Astrocyte (in vitro differentiated cells and primary cell): ENCODE results near the gene ECE1. TPM values are rescaled to one million over a fixed set of nuclear protein-coding genes. Genes with fewer than 3 reads are reported as not detected.
A peak's percentile ranks its signal among the peaks of the same experiment; 100 is the strongest.

Source experiments
- DNase-seq: peaks from one replicate; pipeline ENCODE4 v3.0.0-alpha.2; 2010; ENCODE audit warnings: low read depth
- FAIRE-seq: peaks from 2 replicates; lab custom pipeline; 2011; peaks lifted over from hg19 to GRCh38; lab: Jason Lieb, UNC
- H2AFZ ChIP-seq: 2 replicates; pipeline ENCODE4 v1.6.0; 2012; ENCODE audit warnings: low read depth, low read length, inconsistent platforms
- H3K27ac ChIP-seq: 2 replicates; pipeline ENCODE4 v1.5.1; 2011; ENCODE audit warnings: low read depth, low read length, inconsistent platforms
- H3K27me3 ChIP-seq: 2 replicates; pipeline ENCODE4 v1.6.0; 2011; ENCODE audit warnings: low read length, inconsistent platforms; ENCODE audit not compliant: insufficient read depth
- H3K36me3 ChIP-seq: 2 replicates; pipeline ENCODE4 v1.5.1; 2011; ENCODE audit warnings: low read length, inconsistent platforms; ENCODE audit not compliant: insufficient read depth
- H3K4me1 ChIP-seq: 2 replicates; pipeline ENCODE4 v1.5.1; 2011; ENCODE audit warnings: low read length, inconsistent platforms; ENCODE audit not compliant: insufficient read depth
- H3K4me2 ChIP-seq: 2 replicates; pipeline ENCODE4 v1.6.0; 2012; ENCODE audit warnings: low read length, inconsistent platforms
- H3K4me3 ChIP-seq: 2 replicates; pipeline ENCODE4 v1.5.1; 2011; ENCODE audit warnings: low read depth, mild to moderate bottlenecking, low read length, inconsistent platforms; ENCODE audit not compliant: insufficient read depth
- H3K79me2 ChIP-seq: 2 replicates; pipeline ENCODE4 v1.6.0; 2012; ENCODE audit warnings: mild to moderate bottlenecking, low read length, inconsistent platforms; ENCODE audit not compliant: insufficient read depth
- H3K9ac ChIP-seq: 2 replicates; pipeline ENCODE4 v1.6.0; 2012; ENCODE audit warnings: mild to moderate bottlenecking, low read length, inconsistent platforms
- H3K9me3 ChIP-seq: 2 replicates; pipeline ENCODE4 v1.5.1; 2012; ENCODE audit warnings: low read depth, mild to moderate bottlenecking, low read length, inconsistent platforms; ENCODE audit not compliant: insufficient read depth
- H4K20me1 ChIP-seq: 2 replicates; pipeline ENCODE4 v1.6.0; 2012; ENCODE audit warnings: low read length, inconsistent platforms; ENCODE audit not compliant: insufficient read depth
- H3K27ac Mint-ChIP-seq: one replicate; pipeline ENCODE4 v1.8.0; 2021; ENCODE audit warnings: mild to moderate bottlenecking, mixed read lengths; ENCODE audit not compliant: unreplicated experiment
- H3K27me3 Mint-ChIP-seq: one replicate; pipeline ENCODE4 v1.8.0; 2021; ENCODE audit warnings: low read depth, mixed read lengths; ENCODE audit not compliant: unreplicated experiment
- H3K36me3 Mint-ChIP-seq: one replicate; pipeline ENCODE4 v1.8.0; 2021; ENCODE audit warnings: low read depth, mixed read lengths; ENCODE audit not compliant: unreplicated experiment
- H3K4me1 Mint-ChIP-seq: one replicate; pipeline ENCODE4 v1.8.0; 2021; ENCODE audit warnings: low read depth, mixed read lengths; ENCODE audit not compliant: unreplicated experiment
- H3K4me3 Mint-ChIP-seq: one replicate; pipeline ENCODE4 v1.8.0; 2021; ENCODE audit warnings: mild to moderate bottlenecking, moderate library complexity, mixed read lengths; ENCODE audit not compliant: unreplicated experiment
- H3K9me3 Mint-ChIP-seq: one replicate; pipeline ENCODE4 v1.8.0; 2021; ENCODE audit warnings: mild to moderate bottlenecking, mixed read lengths; ENCODE audit not compliant: unreplicated experiment
- CTCF ChIP-seq: IDR thresholded peaks from 2 replicates; pipeline ENCODE4 v1.5.1; 2011; ENCODE audit warnings: low read depth, mild to moderate bottlenecking, inconsistent platforms, low read length, moderate library complexity; ENCODE audit not compliant: insufficient read depth
- EZH2 ChIP-seq: IDR thresholded peaks from 2 replicates; pipeline ENCODE4 v1.6.1; 2012; ENCODE audit warnings: mild to moderate bottlenecking, low read length, inconsistent platforms; ENCODE audit not compliant: insufficient read depth
- total RNA-seq: library from RNA; stranded (reverse); gene quantifications from 2 replicates; pipeline ENCODE4 v1.2.1, GENCODE V29; 2021

ECE1 gene
- total RNA-seq, 1 donor from 2014 or later = 172 TPM

GRCh38 chr1:21313203-21313885 is 23.1 kb upstream of the ECE1 start:
- Histone ChIP-seq H3K27ac (no peak overlapping the region), H3K4me1 (peaks cover 36% of the 10 kb centered on the region), H3K4me3 (no peak overlapping the region), H4K20me1 (peaks cover 52% of the 10 kb centered on the region), H3K4me2 (peak overlapping the region; percentile 27), H2AFZ (no peak overlapping the region), H3K79me2 (peaks cover 74% of the 10 kb centered on the region), H3K27me3 (no peaks in the 10 kb centered on the region), H3K36me3 (no peaks in the 10 kb centered on the region), H3K9ac (no peak overlapping the region), H3K9me3 (no peaks in the 10 kb centered on the region)
- Mint-ChIP-seq H3K36me3 (peaks cover 17% of the 10 kb centered on the region), H3K9me3 (peaks cover 2% of the 10 kb centered on the region), H3K27me3 (no peaks in the 10 kb centered on the region), H3K27ac (no peak overlapping the region), H3K4me3 (peak overlapping the region; percentile 37), H3K4me1 (peaks cover 21% of the 10 kb centered on the region)
- TF ChIP-seq CTCF = no peak
- no peak for TF ChIP-seq EZH2
- DNase-seq (peak; percentile 61), FAIRE-seq (no peak)

- H3K9me3 Mint-ChIP-seq = peaks cover 2% of the 10 kb centered on the region
- Histone ChIP-seq H3K27ac (no peak overlapping the region), H3K27me3 (no peaks in the 10 kb centered on the region), H3K4me3 (no peak overlapping the region), H3K4me2 (peak overlapping the region; percentile 27), H4K20me1 (peaks cover 56% of the 10 kb centered on the region), H3K36me3 (no peaks in the 10 kb centered on the region), H3K9ac (no peak overlapping the region), H3K79me2 (peaks cover 73% of the 10 kb centered on the region), H3K4me1 (peaks cover 35% of the 10 kb centered on the region), H3K9me3 (no peaks in the 10 kb centered on the region), H2AFZ (no peak overlapping the region)
- FAIRE-seq (no peak), DNase-seq (no peak)
- H3K27ac Mint-ChIP-seq = no peak overlapping the region
- H3K4me3 Mint-ChIP-seq = no peak overlapping the region
- peaks cover 25% of the 10 kb centered on the region for H3K4me1 Mint-ChIP-seq
- H3K27me3 Mint-ChIP-seq = no peaks in the 10 kb centered on the region
- TF ChIP-seq CTCF (no peak), EZH2 (no peak)
- H3K36me3 Mint-ChIP-seq = peaks cover 14% of the 10 kb centered on the region
These were observed 22.2 kb upstream of the ECE1 start for GRCh38 chr1:21312407-21312992.

GRCh38 chr1:21311016-21311415 is 20.8 kb upstream of the ECE1 start:
- H3K27me3 ChIP-seq = no peaks in the 10 kb centered on the region
- no peak overlapping the region for H3K4me3 ChIP-seq
- H3K27me3 Mint-ChIP-seq = no peaks in the 10 kb centered on the region
- TF ChIP-seq CTCF (no peak), EZH2 (no peak)
- peaks cover 34% of the 10 kb centered on the region for H3K4me1 Mint-ChIP-seq
- no peak overlapping the region for H3K4me2 ChIP-seq
- DNase-seq (no peak), FAIRE-seq (no peak)
- H3K36me3 Mint-ChIP-seq = peaks cover 14% of the 10 kb centered on the region
- H3K9me3 Mint-ChIP-seq = peaks cover 2% of the 10 kb centered on the region
- H3K4me1 ChIP-seq = peaks cover 41% of the 10 kb centered on the region
- H3K79me2 ChIP-seq = peaks cover 75% of the 10 kb centered on the region
- H3K27ac Mint-ChIP-seq = no peak overlapping the region
- no peak overlapping the region for H3K4me3 Mint-ChIP-seq
- H3K27ac ChIP-seq = no peak overlapping the region
- H3K9me3 ChIP-seq = no peaks in the 10 kb centered on the region
- H3K9ac ChIP-seq = no peak overlapping the region
- no peaks in the 10 kb centered on the region for H3K36me3 ChIP-seq
- H2AFZ ChIP-seq = no peak overlapping the region
- H4K20me1 ChIP-seq = peaks cover 64% of the 10 kb centered on the region
